Thymus (tissue), 11 donors: Measurements from ENCODE around the gene ST7. TPM values are rescaled to one million over a fixed set of nuclear protein-coding genes. Genes with fewer than 3 reads are reported as not detected.
A peak's percentile ranks its signal among the peaks of the same experiment; 100 is the strongest.

Source experiments
- DNase-seq, 9 donors: peaks; one replicate each; pipeline ENCODE4 v3.0.0-alpha.2; 2013; ENCODE audit warnings: low spot score in 9 of 9, low read depth in 6 of 9, missing footprints in 1 of 9
- H3K27ac ChIP-seq, 2 donors: one replicate each; pipeline ENCODE4 v1.5.1; 2013; ENCODE audit warnings: control low read depth in 1 of 2, low read depth in 1 of 2, low read length in 1 of 2, mild to moderate bottlenecking in 1 of 2, moderate library complexity in 1 of 2
- H3K27me3 ChIP-seq, 2 donors: one replicate each; pipeline ENCODE4 v1.5.1; 2013; ENCODE audit warnings: low read length in 1 of 2; ENCODE audit not compliant: control insufficient read depth in 2 of 2, insufficient read depth in 1 of 2
- H3K36me3 ChIP-seq, 2 donors: one replicate each; pipeline ENCODE4 v1.5.1; 2013; ENCODE audit warnings: low read length in 1 of 2, mild to moderate bottlenecking in 1 of 2, moderate library complexity in 1 of 2; ENCODE audit not compliant: control insufficient read depth in 2 of 2, insufficient read depth in 2 of 2
- H3K4me1 ChIP-seq, 2 donors: one replicate each; pipeline ENCODE4 v1.5.1; 2013; ENCODE audit warnings: low read length in 2 of 2; ENCODE audit not compliant: control insufficient read depth in 2 of 2, insufficient read depth in 2 of 2
- H3K4me3 ChIP-seq, 2 donors: one replicate each; pipeline ENCODE4 v1.5.1; 2013; ENCODE audit warnings: low read length in 2 of 2, control low read depth in 1 of 2, mild to moderate bottlenecking in 1 of 2
- H3K9me3 ChIP-seq, 2 donors: one replicate each; pipeline ENCODE4 v1.5.1; 2013; ENCODE audit warnings: low read length in 1 of 2, mild to moderate bottlenecking in 1 of 2; ENCODE audit not compliant: control insufficient read depth in 2 of 2, insufficient read depth in 1 of 2
- WGBS: extraction: QIAGEN DNeasy Blood & Tissue Kit; methylation state at CpG from one replicate; pipeline ENCODE4 v1.1.7; 2013; 5-methylcytosine and 5-hydroxymethylcytosine counted together
- polyA plus RNA-seq: library from polyadenylated mRNA; stranded (reverse); fragments of 200-250 nt; gene quantifications from one replicate; pipeline ENCODE4 v1.2.3, GENCODE V29; 2013
- total RNA-seq: library from RNA; stranded (reverse); fragments of 120-200 nt; gene quantifications from one replicate; pipeline ENCODE4 v1.2.4, GENCODE V29; 2013
- donor health status: healthy.

Gene ST7
- total and polyA plus RNA-seq, 2 donors, result 9.3 to 11.5 TPM

DNA sequence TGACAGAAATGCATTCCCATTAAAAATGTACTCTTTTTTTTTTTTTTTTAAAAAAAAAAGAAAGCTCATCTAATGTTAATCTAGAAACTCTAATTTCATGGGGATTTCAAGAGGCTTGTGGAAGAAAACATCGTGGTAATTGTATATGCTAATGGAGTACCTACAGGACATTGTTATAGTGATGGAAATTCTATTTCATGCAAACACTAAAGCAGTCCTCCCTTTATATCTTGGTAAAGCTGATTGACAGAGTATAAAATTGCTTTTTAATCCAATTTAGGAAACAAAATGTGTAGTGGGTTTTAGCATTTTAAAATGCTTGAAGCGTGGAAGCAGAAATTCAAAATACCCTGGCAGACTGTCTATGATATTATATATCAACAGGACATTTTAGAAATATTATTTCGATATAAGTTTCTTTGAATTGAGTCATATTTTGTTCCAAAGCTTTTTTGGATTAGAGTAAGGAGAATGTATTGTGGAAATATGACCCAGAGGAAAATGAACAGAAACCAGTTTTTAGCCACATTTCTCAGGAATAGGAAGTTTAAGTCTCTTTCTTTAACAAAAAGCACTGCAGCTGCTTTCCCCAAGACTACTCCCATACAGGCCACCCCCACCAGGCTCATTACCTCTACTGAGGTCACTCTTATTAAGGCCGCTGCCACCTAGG lies 247.6 kb downstream of the ST7 start:
- no peak for DNase-seq
- H3K9me3 ChIP-seq, result no peaks in the 10 kb centered on the region
- H3K4me3 ChIP-seq, result no peak overlapping the region
- H3K4me1 ChIP-seq, result no peaks in the 10 kb centered on the region
- H3K27ac ChIP-seq, result peak overlapping the region in 1 of 2 donors; percentile 32
- 95% methylated on average over 4 of the region's 4 CpGs for WGBS
- H3K27me3 ChIP-seq, result no peaks in the 10 kb centered on the region
- H3K36me3 ChIP-seq, result no peaks in the 10 kb centered on the region

DNA sequence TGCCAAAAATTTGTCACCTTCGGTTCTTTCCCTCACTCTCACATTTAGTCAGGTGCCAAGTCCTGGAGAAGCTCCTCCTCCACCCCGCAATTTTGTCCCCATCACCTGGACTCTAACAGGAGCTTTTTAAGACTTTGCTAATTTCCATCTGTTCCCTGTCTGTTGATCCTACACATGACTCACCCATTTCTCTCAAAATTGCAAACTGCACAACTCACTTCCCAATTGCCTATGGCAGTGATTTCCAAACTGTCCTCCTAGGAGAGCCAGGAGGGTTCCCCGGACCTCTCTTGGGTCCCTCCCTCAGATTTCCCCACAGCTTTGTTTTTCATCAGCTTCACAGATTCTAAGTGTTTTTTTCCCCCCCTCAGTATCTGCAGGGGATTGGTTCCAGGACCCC lies 249.2 kb downstream of the ST7 start:
- Histone ChIP-seq H3K27me3 (no peaks in the 10 kb centered on the region), H3K4me1 (no peaks in the 10 kb centered on the region), H3K9me3 (no peaks in the 10 kb centered on the region), H3K27ac (no peak overlapping the region), H3K4me3 (no peak overlapping the region), H3K36me3 (no peaks in the 10 kb centered on the region)
- no peak for DNase-seq
- 61% methylated on average over 3 of the region's 3 CpGs for WGBS

DNA sequence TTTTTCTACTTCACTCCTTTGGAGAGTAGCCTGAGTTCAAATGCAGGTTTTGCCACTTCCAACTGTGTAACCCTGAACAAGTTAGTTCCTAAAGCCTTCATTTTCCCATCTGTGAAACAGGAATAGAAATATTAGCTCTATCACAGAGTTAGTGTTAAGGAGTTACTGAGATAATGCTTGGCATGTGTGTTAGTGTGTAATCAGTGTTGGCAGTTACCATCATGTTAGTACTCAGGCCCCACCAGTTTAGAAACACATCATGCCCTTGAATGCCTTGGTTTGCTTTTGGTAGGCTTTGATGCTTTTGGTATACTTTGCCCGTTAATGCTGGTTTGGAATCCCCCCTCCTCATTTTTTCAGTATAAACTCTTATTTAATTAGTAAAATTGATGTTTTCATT lies 249.9 kb downstream of the ST7 start:
- no peaks in the 10 kb centered on the region for H3K9me3 ChIP-seq

DNA sequence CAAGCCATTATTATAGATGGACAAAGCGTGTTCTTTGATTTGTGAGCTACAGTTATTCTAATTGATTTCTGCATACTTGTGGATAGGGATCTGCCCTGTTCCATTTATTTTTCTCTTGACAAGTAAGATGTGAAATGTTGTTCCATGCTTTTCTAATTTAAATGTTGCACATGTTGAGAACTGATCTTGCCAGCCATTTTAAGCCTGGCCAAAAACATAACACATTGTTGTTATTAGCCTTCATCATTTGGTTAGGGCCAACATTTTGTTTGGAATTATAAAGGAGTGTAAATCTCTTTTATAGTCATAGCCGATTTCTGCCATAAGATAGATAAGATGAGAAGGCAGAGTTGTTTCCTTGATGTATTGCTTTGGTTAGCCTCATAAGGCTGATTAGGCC lies 252.6 kb downstream of the ST7 start:
- Histone ChIP-seq H3K36me3 (no peaks in the 10 kb centered on the region), H3K27ac (no peak overlapping the region), H3K27me3 (no peaks in the 10 kb centered on the region), H3K4me3 (no peak overlapping the region), H3K9me3 (no peaks in the 10 kb centered on the region), H3K4me1 (no peaks in the 10 kb centered on the region)
- WGBS, result 99% methylated on average over 2 of the region's 2 CpGs
- DNase-seq, result no peak

More for the DNA sequence above, 249.9 kb downstream of the ST7 start:
- no peak for DNase-seq
- Histone ChIP-seq H3K27ac (no peak overlapping the region), H3K27me3 (no peaks in the 10 kb centered on the region), H3K4me1 (no peaks in the 10 kb centered on the region), H3K4me3 (no peak overlapping the region), H3K36me3 (no peaks in the 10 kb centered on the region)
- WGBS, result 92% methylated on average over 1 of the region's 1 CpG

DNA sequence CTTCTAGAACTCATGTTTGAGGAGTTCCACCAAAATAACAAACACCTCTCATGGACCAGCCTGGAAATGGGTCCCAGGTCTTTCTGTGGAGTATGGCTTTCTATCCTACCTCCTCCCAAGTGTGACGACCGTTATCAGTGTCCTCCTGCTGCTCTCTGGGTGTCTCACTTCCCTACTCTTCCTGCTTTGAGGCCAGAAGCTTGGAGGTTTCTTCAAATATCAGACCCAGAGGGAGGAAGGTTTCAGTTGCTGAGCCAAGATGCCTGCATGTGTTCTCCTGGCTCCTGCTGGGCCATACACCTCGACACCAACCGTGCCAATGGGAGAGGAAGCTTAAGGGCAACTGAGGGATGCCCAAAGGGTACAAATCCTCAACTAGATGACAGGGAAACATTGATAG lies 255.0 kb downstream of the ST7 start:
- Histone ChIP-seq H3K9me3 (no peaks in the 10 kb centered on the region), H3K36me3 (no peaks in the 10 kb centered on the region), H3K27me3 (no peaks in the 10 kb centered on the region), H3K4me1 (no peaks in the 10 kb centered on the region), H3K27ac (no peak overlapping the region), H3K4me3 (no peak overlapping the region)
- DNase-seq, result no peak
- 96% methylated on average over 4 of the region's 4 CpGs for WGBS

DNA sequence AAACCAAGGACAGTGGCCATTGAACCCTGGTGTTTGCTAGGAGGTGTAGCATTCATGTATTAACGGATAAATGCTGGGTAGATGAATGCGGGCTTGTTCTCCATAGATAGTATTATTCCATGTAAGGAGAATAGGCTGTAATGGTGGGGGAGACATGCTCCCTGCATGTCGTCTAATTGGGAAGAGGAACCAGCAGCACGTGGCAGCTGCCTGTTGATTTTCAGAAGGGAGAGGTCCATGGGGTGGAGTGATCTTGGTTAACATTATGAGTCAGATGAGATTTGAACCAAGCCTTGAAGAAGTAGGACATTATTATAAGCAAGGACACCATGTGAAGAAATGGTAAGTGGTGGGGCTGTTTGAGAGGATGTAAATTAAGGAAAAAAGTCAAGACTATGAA lies 257.1 kb downstream of the ST7 start:
- 95% methylated on average over 4 of the region's 4 CpGs for WGBS
- no peaks in the 10 kb centered on the region for H3K27me3 ChIP-seq
- no peaks in the 10 kb centered on the region for H3K9me3 ChIP-seq
- H3K36me3 ChIP-seq, result no peaks in the 10 kb centered on the region
- DNase-seq, result no peak
- H3K4me3 ChIP-seq, result no peak overlapping the region
- no peaks in the 10 kb centered on the region for H3K4me1 ChIP-seq
- no peak overlapping the region for H3K27ac ChIP-seq

DNA sequence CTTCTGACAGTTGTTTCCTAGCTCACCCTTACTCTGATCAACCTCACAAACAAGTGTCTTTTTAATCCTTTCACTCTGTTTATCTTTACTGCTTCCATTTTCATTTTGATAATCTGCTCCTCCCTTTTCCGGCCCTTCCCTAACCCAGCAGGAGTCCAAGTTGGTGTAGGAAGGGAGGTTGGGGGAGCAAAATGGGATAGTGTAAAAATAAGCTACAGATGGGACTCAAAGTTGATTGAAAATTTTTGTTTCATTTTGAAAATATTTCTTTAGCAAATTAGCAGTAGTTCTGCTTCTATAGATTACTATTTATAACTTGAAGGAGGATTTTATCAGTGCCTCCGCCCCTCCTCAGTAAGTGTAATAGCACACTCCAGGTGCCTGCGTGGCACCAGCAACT lies 257.6 kb downstream of the ST7 start:
- Histone ChIP-seq H3K27me3 (no peaks in the 10 kb centered on the region), H3K36me3 (no peaks in the 10 kb centered on the region), H3K9me3 (no peaks in the 10 kb centered on the region), H3K4me3 (no peak overlapping the region), H3K27ac (no peak overlapping the region), H3K4me1 (no peaks in the 10 kb centered on the region)
- 98% methylated on average over 3 of the region's 3 CpGs for whole genome bisulfite sequencing
- DNase-seq, result no peak

DNA sequence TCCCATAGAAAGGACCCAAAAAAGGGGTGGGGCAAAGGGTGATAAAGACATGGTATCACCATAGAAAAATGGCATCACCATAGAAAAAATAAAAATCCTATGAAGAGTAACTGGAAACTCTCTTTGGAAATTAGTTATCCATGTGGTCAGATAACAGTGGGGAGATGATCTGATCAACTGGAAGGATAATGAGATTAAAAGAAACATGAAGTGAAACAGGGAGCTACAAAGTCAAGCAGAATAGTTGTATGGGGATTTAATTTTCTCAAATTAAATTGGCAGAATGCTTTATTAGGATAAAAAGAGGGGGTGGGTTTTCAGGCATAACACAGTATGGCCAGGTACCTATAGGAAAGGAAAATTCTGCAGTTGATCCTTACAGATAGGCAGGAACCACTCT lies 258.3 kb downstream of the ST7 start:
- Histone ChIP-seq H3K4me1 (no peaks in the 10 kb centered on the region), H3K9me3 (no peaks in the 10 kb centered on the region), H3K36me3 (no peaks in the 10 kb centered on the region), H3K27ac (no peak overlapping the region), H3K27me3 (no peaks in the 10 kb centered on the region), H3K4me3 (no peak overlapping the region)
- no peak for DNase-seq

DNA sequence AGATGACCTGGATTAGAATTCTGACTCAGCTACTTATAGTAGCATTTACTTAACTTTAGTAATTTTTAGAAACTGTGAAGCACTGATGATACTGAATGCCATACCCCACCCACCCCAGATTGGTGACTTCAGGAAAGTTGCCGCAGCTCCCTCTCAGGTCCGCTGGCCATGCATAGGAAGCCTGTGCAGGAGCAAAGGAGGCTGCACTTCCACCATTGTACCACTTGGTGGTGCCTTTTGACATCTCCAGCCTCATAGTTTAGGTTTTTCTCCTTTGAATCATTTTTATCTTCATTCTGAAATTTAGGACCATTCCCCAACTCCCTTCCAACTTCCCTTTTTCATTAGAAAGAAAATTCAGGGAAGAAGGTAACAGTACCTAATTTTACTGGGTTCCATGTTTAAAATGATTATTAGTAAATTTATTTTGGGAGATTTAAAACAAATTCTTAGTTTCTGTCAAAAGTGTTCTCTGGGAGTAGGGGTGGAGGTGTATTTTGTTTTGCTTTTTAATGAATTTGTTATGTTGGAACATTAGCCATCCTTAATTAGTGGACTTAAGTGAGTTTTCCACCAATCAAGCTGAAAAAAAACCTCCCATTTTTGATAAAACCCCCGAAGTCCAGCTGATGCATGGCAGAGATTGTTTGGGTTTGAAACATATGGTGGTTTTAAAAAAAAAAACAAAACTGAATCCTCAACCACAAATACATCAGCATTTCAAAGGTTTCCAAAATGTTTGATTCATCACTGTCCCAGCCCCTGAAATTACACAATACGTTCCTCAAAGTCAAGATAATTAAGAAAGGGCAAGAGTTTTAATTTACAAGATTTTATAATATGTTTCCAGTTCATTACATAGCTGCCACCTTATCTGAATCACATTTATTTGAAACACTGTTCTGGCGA lies 259.9 kb downstream of the ST7 start:
- WGBS, result 85% methylated on average over 5 of the region's 5 CpGs
- H3K27ac ChIP-seq, result no peak overlapping the region
- DNase-seq, result peak; percentile 6 to 66 (median 26)

More for the DNA sequence above, 259.9 kb downstream of the ST7 start:
- Histone ChIP-seq H3K27me3 (no peaks in the 10 kb centered on the region), H3K4me3 (no peak overlapping the region), H3K36me3 (no peaks in the 10 kb centered on the region), H3K4me1 (no peaks in the 10 kb centered on the region), H3K9me3 (no peaks in the 10 kb centered on the region)
